ENCODE results near the gene HGFAC.

DNA sequence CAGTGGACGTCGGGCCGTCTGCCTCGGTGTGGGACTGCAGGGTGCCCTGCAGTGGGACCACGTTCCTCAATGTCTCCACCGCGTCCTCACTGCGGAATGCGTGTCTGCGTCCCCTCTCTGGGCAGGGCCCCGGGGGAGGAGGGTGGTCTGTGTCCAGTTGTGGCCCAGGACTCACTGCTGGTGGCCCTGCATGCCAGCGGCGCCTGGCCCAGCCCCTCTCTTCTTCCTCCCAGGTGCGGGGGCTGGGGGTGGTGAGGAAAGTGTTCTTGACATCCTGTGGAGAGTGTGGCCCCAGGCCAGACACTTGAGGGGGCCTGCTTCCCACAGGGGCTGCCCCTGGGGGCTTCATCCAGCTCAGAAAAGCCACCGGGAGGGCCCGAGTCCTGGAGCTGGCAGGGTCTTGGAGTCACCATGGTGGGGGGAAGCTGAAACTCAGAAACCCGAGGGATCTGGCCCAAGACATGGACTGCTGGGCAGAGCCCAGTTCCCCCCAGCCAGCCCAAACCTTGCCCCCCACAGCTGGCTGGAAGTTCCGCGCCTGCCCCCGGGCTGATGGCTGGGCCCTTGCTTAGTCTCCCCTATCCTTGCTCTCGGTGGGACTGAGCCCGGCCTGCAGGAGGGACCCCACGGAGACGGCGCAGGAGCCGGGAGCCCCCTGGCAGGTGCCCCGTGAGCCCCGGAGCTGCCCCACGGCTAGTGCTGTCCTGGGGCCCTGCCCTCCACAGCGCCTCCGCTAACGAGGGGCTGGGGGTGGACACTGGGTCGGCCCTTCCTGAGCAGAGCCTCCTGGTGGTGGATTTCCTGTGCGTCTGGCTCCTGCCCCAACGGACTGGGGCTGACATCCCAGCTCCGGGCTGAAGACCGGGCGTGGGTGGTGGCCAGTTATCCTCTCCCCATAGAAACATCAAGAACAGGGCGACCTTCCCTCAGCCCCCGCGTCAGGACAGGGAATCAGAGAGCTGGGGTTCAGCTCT lies 24.2 kb downstream of the HGFAC start:
- TF ChIP-seq, protein P1, sequence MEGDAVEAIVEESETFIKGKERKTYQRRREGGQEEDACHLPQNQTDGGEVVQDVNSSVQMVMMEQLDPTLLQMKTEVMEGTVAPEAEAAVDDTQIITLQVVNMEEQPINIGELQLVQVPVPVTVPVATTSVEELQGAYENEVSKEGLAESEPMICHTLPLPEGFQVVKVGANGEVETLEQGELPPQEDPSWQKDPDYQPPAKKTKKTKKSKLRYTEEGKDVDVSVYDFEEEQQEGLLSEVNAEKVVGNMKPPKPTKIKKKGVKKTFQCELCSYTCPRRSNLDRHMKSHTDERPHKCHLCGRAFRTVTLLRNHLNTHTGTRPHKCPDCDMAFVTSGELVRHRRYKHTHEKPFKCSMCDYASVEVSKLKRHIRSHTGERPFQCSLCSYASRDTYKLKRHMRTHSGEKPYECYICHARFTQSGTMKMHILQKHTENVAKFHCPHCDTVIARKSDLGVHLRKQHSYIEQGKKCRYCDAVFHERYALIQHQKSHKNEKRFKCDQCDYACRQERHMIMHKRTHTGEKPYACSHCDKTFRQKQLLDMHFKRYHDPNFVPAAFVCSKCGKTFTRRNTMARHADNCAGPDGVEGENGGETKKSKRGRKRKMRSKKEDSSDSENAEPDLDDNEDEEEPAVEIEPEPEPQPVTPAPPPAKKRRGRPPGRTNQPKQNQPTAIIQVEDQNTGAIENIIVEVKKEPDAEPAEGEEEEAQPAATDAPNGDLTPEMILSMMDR (IDR thresholded peaks at IDR 0.05): no peak
- TF ChIP-seq POLR2A (IDR thresholded peaks at IDR 0.05): no peak

Data from ovary (tissue), 3 donors.